Stimulated activated memory B cell treated with anti-CD40 and anti-IgM and Interleukin-4, amounts not matched to agents 10 μg/mL and 1 μg/mL and 100 μg/mL, for 72 hours (primary cell): ENCODE results near the gene HMGN3.
"Not testable (repeated sequence)": the region's sequence is repeated elsewhere in the genome, so short reads cannot be mapped to it uniquely, and the experiment has no call there.

ENCODE experiments used
- ATAC-seq: fragments of 150-1000 bp; cut with Tn5 transposase; 2 replicates; pipeline ENCODE4 v1.10.0; 2021
- H3K27ac Mint-ChIP-seq: one replicate; pipeline ENCODE4 v1.8.0; 2022; ENCODE audit warnings: mild to moderate bottlenecking, mixed read lengths
- H3K27me3 Mint-ChIP-seq: one replicate; pipeline ENCODE4 v1.8.0; 2022; ENCODE audit warnings: mixed read lengths
- H3K36me3 Mint-ChIP-seq: one replicate; pipeline ENCODE4 v1.8.0; 2022; ENCODE audit warnings: mixed read lengths
- H3K4me1 Mint-ChIP-seq: one replicate; pipeline ENCODE4 v1.8.0; 2022; ENCODE audit warnings: mixed read lengths
- H3K4me3 Mint-ChIP-seq: one replicate; pipeline ENCODE4 v1.8.0; 2022; ENCODE audit warnings: mild to moderate bottlenecking, moderate library complexity, mixed read lengths
- H3K9me3 Mint-ChIP-seq: one replicate; pipeline ENCODE4 v1.8.0; 2022; ENCODE audit warnings: mixed read lengths

The HMGN3 gene

GRCh38 chr6:79234150-79235022 lies at the start of gene HMGN3:
Gene HMGN3 (minus strand): TSS chr6:79234682.
- peaks cover 7% of the 10 kb centered on the region for H3K36me3 Mint-ChIP-seq
- H3K27me3 Mint-ChIP-seq: no peaks in the 10 kb centered on the region
- H3K4me3 Mint-ChIP-seq: peak within 1 kb of the TSS; percentile 94
- no peaks in the 10 kb centered on the region for H3K9me3 Mint-ChIP-seq
- peak within 1 kb of the TSS; percentile 88 for H3K27ac Mint-ChIP-seq
- H3K4me1 Mint-ChIP-seq: peaks cover 26% of the 10 kb centered on the region
- peak; percentile 99 for ATAC-seq

GRCh38 chr6:79280756-79281155 lies 46.3 kb upstream of the HMGN3 start:
- Mint-ChIP-seq H3K27me3 (peaks cover 16% of the 10 kb centered on the region), H3K4me1 (no peaks in the 10 kb centered on the region), H3K4me3 (no peak overlapping the region), H3K27ac (no peak overlapping the region), H3K36me3 (peaks cover 7% of the 10 kb centered on the region), H3K9me3 (peaks cover 12% of the 10 kb centered on the region)
- no peak for ATAC-seq

DNA sequence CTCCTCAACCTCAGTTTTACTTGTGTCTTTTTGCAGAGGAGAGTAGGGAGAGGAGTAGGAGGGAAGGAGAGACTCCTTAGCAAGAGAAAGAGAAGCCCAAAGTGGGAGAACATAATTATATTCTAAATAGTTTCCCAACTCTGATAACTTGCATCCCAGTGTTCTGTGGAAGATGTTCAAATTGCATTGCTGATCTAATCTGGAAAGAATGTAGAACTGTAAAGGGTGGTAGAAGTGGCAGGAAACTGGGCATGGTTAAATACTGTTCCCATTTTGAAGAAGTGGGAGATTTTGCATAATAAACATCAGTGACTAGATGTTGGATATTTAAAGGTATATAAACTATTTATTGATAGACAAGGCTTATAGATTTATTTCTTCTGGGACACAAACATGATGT lies 42.6 kb upstream of the HMGN3 start:
- Mint-ChIP-seq H3K4me3 (no peak overlapping the region), H3K4me1 (no peaks in the 10 kb centered on the region), H3K9me3 (peaks cover 12% of the 10 kb centered on the region), H3K36me3 (peaks cover 7% of the 10 kb centered on the region), H3K27ac (no peak overlapping the region), H3K27me3 (peaks cover 16% of the 10 kb centered on the region)
- no peak for ATAC-seq

GRCh38 chr6:79269877-79270276 lies 35.4 kb upstream of the HMGN3 start:
- Mint-ChIP-seq H3K36me3 (no peaks in the 10 kb centered on the region), H3K9me3 (peaks cover 3% of the 10 kb centered on the region), H3K4me1 (no peaks in the 10 kb centered on the region), H3K27me3 (peaks cover 16% of the 10 kb centered on the region), H3K4me3 (no peak overlapping the region), H3K27ac (no peak overlapping the region)
- ATAC-seq: no peak

- no peak for ATAC-seq
- no peak overlapping the region for H3K4me3 Mint-ChIP-seq
- no peak overlapping the region for H3K27ac Mint-ChIP-seq
- peaks cover 26% of the 10 kb centered on the region for H3K27me3 Mint-ChIP-seq
- no peaks in the 10 kb centered on the region for H3K4me1 Mint-ChIP-seq
- H3K9me3 Mint-ChIP-seq: peaks cover 5% of the 10 kb centered on the region
- H3K36me3 Mint-ChIP-seq: no peaks in the 10 kb centered on the region
Observed at GRCh38 chr6:79267128-79267527, 32.6 kb upstream of the HMGN3 start.

- no peak overlapping the region for H3K27ac Mint-ChIP-seq
- peaks cover 30% of the 10 kb centered on the region for H3K27me3 Mint-ChIP-seq
- no peak overlapping the region for H3K4me3 Mint-ChIP-seq
- peaks cover 5% of the 10 kb centered on the region for H3K9me3 Mint-ChIP-seq
- ATAC-seq: no peak
- no peaks in the 10 kb centered on the region for H3K36me3 Mint-ChIP-seq
- no peaks in the 10 kb centered on the region for H3K4me1 Mint-ChIP-seq
Observed at GRCh38 chr6:79266051-79266450, 31.6 kb upstream of the HMGN3 start.

DNA sequence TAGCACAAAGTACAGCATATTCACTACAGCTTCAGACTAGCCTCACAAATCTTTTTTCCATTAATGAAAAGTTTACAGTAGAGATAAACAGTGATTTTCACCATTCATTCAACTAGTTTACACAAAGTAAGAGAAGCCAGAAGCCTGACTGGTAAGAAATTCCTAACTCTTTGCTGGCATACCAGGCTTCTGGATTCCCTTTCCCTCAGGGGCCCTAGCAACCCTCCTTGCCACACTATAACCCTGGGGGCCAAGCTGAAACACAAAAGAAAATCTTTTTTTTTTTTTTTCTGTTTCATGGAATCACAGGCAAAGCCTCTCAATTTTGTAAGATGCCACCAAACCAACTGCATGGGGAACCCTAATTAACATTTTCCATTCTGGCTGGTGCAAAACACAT lies 28.9 kb upstream of the HMGN3 start:
- Mint-ChIP-seq H3K27ac (no peak overlapping the region), H3K4me1 (no peaks in the 10 kb centered on the region), H3K9me3 (peaks cover 16% of the 10 kb centered on the region), H3K27me3 (peaks cover 21% of the 10 kb centered on the region), H3K36me3 (no peaks in the 10 kb centered on the region), H3K4me3 (no peak overlapping the region)
- no peak for ATAC-seq

GRCh38 chr6:79261666-79262065 lies 27.2 kb upstream of the HMGN3 start:
- H3K4me3 Mint-ChIP-seq: no peak overlapping the region
- H3K27me3 Mint-ChIP-seq: peaks cover 20% of the 10 kb centered on the region
- ATAC-seq: no peak
- no peaks in the 10 kb centered on the region for H3K4me1 Mint-ChIP-seq
- no peaks in the 10 kb centered on the region for H3K36me3 Mint-ChIP-seq
- no peak overlapping the region for H3K27ac Mint-ChIP-seq
- H3K9me3 Mint-ChIP-seq: peaks cover 16% of the 10 kb centered on the region

DNA sequence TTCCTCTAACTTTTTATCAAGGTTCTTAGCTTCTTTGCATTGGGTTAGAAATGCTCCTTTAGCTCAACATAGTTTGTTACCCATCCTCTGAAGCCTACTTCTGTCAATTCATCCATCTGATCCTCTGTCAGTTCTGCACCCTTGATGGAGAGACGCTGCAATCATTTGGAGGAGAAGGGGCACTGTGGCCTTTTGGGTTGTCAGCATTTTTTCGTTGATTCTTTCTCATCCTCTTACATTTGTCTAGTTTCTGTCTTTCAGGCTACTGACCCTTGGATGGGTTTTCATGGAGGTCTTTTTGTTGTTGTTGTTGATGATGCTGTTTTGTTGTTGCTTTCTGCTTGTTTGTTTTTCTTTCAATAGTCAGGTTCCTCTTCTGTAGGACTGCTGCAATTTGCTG lies 26.3 kb upstream of the HMGN3 start:
- Mint-ChIP-seq H3K27me3 (peaks cover 20% of the 10 kb centered on the region), H3K4me1 (no peaks in the 10 kb centered on the region), H3K36me3 (no peaks in the 10 kb centered on the region), H3K4me3 (no peak overlapping the region), H3K9me3 (peaks cover 18% of the 10 kb centered on the region), H3K27ac (no peak overlapping the region)
- ATAC-seq: no peak

GRCh38 chr6:79257381-79258205 lies 23.1 kb upstream of the HMGN3 start:
- no peak for ATAC-seq
- Mint-ChIP-seq H3K4me3 (no peak overlapping the region), H3K27ac (no peak overlapping the region)

GRCh38 chr6:79256770-79257169 lies 22.3 kb upstream of the HMGN3 start:
- not testable (repeated sequence) for H3K4me3 Mint-ChIP-seq, H3K27me3 Mint-ChIP-seq, H3K36me3 Mint-ChIP-seq, H3K4me1 Mint-ChIP-seq, ATAC-seq, H3K27ac Mint-ChIP-seq
- peaks cover 17% of the 10 kb centered on the region for H3K9me3 Mint-ChIP-seq

More at GRCh38 chr6:79257381-79258205, 23.1 kb upstream of the HMGN3 start:
- peaks cover 5% of the 10 kb centered on the region for H3K36me3 Mint-ChIP-seq
- H3K4me1 Mint-ChIP-seq: no peaks in the 10 kb centered on the region
- H3K9me3 Mint-ChIP-seq: peaks cover 17% of the 10 kb centered on the region
- H3K27me3 Mint-ChIP-seq: peaks cover 7% of the 10 kb centered on the region

DNA sequence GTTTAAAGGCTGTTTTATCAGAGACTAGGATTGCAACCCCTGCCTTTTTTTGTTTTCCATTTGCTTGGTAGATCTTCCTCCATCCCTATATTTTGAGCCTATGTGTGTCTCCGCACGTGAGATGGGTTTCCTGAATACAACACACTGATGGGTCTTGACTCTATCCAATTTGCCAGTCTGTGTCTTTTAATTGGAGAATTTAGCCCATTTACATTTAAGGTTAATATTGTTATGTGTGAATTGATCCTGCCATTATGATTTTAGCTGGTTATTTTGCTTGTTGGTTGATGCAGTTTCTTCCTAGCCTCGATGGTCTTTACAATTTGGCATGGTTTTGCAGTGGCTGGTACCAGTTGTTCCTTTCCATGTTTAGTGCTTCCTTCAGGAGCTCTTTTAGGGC lies 20.6 kb upstream of the HMGN3 start:
- ATAC-seq, H3K36me3 Mint-ChIP-seq, H3K4me3 Mint-ChIP-seq, H3K27ac Mint-ChIP-seq, H3K27me3 Mint-ChIP-seq, H3K4me1 Mint-ChIP-seq: not testable (repeated sequence)
- H3K9me3 Mint-ChIP-seq: peaks cover 13% of the 10 kb centered on the region

DNA sequence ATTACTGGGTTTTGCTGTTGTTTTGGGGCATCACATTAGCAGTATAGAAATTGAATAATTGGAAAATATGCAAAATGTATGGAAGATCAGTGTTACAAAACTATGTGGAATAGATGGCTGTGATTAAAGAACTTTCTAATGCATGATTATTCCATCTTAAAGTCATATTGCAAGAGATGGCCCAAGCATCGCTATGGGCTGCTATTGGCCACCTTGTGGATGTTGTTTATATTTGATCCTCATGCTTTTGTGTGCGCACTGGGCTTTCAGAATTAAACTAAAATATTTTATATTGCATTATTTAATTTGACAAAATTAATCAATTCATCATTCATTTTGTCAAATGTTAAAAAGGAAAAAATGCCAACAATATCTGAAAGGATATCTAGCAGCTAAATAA lies 16.1 kb upstream of the HMGN3 start:
- no peak overlapping the region for H3K27ac Mint-ChIP-seq
- ATAC-seq: no peak
- H3K36me3 Mint-ChIP-seq: peaks cover 5% of the 10 kb centered on the region
- H3K9me3 Mint-ChIP-seq: peaks cover 4% of the 10 kb centered on the region
- H3K4me1 Mint-ChIP-seq: peaks cover 13% of the 10 kb centered on the region
- no peak overlapping the region for H3K4me3 Mint-ChIP-seq
- no peaks in the 10 kb centered on the region for H3K27me3 Mint-ChIP-seq

DNA sequence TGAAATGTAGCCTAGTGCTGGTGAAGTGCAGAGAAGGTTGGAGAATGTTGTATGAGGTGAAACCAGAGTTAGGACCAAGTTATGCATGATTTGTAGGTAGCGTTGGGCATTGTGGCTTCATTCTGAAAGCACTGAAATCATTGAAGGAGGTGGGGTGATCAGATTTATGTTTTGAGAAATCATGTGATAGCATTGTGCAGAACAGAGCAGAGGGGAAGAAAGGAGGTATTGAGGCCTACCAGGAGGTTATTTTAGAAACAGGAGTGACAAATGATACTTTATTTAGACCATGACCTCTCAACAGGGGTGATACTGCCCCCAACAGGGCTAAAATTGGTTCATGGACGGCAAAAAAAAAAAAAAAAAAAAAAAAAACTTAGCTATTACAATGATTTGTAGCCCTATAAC lies 15.6 kb upstream of the HMGN3 start:
- H3K27ac Mint-ChIP-seq: no peak overlapping the region
- H3K9me3 Mint-ChIP-seq: peaks cover 2% of the 10 kb centered on the region
- no peak overlapping the region for H3K4me3 Mint-ChIP-seq
- H3K36me3 Mint-ChIP-seq: peaks cover 3% of the 10 kb centered on the region
- no peak for ATAC-seq
- peaks cover 13% of the 10 kb centered on the region for H3K4me1 Mint-ChIP-seq
- no peaks in the 10 kb centered on the region for H3K27me3 Mint-ChIP-seq

- no peaks in the 10 kb centered on the region for H3K36me3 Mint-ChIP-seq
- H3K9me3 Mint-ChIP-seq: no peaks in the 10 kb centered on the region
- no peaks in the 10 kb centered on the region for H3K27me3 Mint-ChIP-seq
- no peak overlapping the region for H3K4me3 Mint-ChIP-seq
- peaks cover 13% of the 10 kb centered on the region for H3K4me1 Mint-ChIP-seq
- H3K27ac Mint-ChIP-seq: no peak overlapping the region
- ATAC-seq: no peak
Observed at GRCh38 chr6:79249136-79249535, 14.7 kb upstream of the HMGN3 start.

DNA sequence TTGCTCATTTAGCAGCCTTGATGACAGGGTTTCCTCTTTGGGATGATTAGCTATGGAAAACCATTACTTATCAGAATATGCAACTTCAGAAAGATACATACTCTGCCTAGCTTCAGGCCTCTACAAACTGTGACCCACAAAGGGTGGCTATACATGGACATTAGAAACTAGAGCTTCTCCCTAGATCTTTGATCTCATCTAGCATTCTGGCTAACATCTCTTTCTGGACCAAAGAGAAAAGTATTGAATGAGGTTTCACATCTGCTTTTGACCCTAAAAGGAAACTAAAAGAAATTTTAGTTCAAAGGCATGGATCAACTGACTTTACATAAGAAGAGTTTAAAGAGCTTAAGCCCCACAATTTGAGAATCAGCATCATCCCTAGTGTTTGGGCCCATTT lies 12.4 kb upstream of the HMGN3 start:
- H3K36me3 Mint-ChIP-seq: no peaks in the 10 kb centered on the region
- H3K27ac Mint-ChIP-seq: no peak overlapping the region
- peaks cover 13% of the 10 kb centered on the region for H3K4me1 Mint-ChIP-seq
- H3K4me3 Mint-ChIP-seq: no peak overlapping the region
- H3K27me3 Mint-ChIP-seq: no peaks in the 10 kb centered on the region
- peak; percentile 60 for ATAC-seq
- H3K9me3 Mint-ChIP-seq: no peaks in the 10 kb centered on the region
